Measurements from ENCODE around the gene TMEM225B. TPM values are rescaled to one million over a fixed set of nuclear protein-coding genes. Genes with fewer than 3 reads are reported as not detected.
A peak's percentile ranks its signal among the peaks of the same experiment; 100 is the strongest.
"Not testable (repeated sequence)": the region's sequence is repeated elsewhere in the genome, so short reads cannot be mapped to it uniquely, and the experiment has no call there.

The TMEM225B gene
- total and polyA plus RNA-seq, 4 donors = 0.31 to 1.4 (median 0.75) TPM

DNA sequence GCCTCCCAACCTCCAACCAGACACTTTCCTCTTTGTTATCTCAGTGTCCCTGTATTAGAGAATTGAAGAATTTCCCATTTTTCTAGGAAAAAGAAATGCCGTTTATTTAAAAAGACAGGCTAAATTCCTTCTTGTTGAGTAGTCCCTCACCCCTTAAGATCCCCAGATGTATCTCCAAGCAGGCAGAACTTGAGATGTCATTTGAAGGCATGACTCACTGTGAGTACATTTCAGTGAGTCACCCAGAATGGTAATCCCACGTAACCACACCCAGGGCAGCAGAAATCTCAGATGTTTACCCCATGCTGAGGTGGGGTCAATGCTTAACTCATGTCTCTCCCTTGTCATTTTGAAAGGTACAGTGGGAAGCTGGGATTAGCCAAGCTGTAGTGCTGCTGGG, 35.2 kb upstream of the TMEM225B start:
- Histone ChIP-seq H3K9ac (ENCODE audit: insufficient read depth in 1 of 2, low read length in 2 of 2) (no peak overlapping the region), H3K9me3 (ENCODE audit: control insufficient read depth in 4 of 4, insufficient read depth in 3 of 4, low read length in 3 of 4) (no peaks in the 10 kb centered on the region), H3K36me3 (ENCODE audit: control insufficient read depth in 4 of 4, insufficient read depth in 4 of 4, low read length in 4 of 4) (peaks cover 27 to 44% (median 34%) of the 10 kb centered on the region in 4 donors), H3K27me3 (ENCODE audit: control insufficient read depth in 3 of 3, insufficient read depth in 3 of 3, low read length in 2 of 3) (no peaks in the 10 kb centered on the region), H3K27ac (ENCODE audit: low read depth in 1 of 2, low read length in 1 of 2) (peak overlapping the region in 1 of 2 donors; percentile 77), H3K4me3 (no peak overlapping the region), H3K4me1 (ENCODE audit: control insufficient read depth in 5 of 5, insufficient read depth in 5 of 5, low read length in 5 of 5) (peaks cover 0 to 9% (median 8%) of the 10 kb centered on the region in 5 donors)
- TF ChIP-seq, protein P1, sequence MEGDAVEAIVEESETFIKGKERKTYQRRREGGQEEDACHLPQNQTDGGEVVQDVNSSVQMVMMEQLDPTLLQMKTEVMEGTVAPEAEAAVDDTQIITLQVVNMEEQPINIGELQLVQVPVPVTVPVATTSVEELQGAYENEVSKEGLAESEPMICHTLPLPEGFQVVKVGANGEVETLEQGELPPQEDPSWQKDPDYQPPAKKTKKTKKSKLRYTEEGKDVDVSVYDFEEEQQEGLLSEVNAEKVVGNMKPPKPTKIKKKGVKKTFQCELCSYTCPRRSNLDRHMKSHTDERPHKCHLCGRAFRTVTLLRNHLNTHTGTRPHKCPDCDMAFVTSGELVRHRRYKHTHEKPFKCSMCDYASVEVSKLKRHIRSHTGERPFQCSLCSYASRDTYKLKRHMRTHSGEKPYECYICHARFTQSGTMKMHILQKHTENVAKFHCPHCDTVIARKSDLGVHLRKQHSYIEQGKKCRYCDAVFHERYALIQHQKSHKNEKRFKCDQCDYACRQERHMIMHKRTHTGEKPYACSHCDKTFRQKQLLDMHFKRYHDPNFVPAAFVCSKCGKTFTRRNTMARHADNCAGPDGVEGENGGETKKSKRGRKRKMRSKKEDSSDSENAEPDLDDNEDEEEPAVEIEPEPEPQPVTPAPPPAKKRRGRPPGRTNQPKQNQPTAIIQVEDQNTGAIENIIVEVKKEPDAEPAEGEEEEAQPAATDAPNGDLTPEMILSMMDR (IDR thresholded peaks at IDR 0.05; ENCODE audit: control extremely low read depth, extremely low read depth) = no peak
- WGBS, 2 donors = 37 to 62% methylated on average over 2 of the region's 2 CpGs
- ATAC-seq (ENCODE audit: insufficient read depth, low FRiP score) (peak; percentile 4), DNase-seq (no peak)

- Histone ChIP-seq H3K4me3 (no peak overlapping the region), H3K9me3 (ENCODE audit: control insufficient read depth in 4 of 4, insufficient read depth in 3 of 4, low read length in 3 of 4) (no peaks in the 10 kb centered on the region), H3K4me1 (ENCODE audit: control insufficient read depth in 5 of 5, insufficient read depth in 5 of 5, low read length in 5 of 5) (peaks cover 0 to 9% (median 8%) of the 10 kb centered on the region in 5 donors), H3K27ac (ENCODE audit: low read depth in 1 of 2, low read length in 1 of 2) (no peak overlapping the region), H3K36me3 (ENCODE audit: control insufficient read depth in 4 of 4, insufficient read depth in 4 of 4, low read length in 4 of 4) (peaks cover 28 to 46% (median 33%) of the 10 kb centered on the region in 4 donors), H3K9ac (ENCODE audit: insufficient read depth in 1 of 2, low read length in 2 of 2) (no peak overlapping the region), H3K27me3 (ENCODE audit: control insufficient read depth in 3 of 3, insufficient read depth in 3 of 3, low read length in 2 of 3) (no peaks in the 10 kb centered on the region)
- DNase-seq (no peak), ATAC-seq (ENCODE audit: insufficient read depth, low FRiP score) (no peak)
- WGBS, 2 donors = 90 to 94% methylated on average over 10 of the region's 10 CpGs
- TF ChIP-seq, protein P1 (IDR thresholded peaks at IDR 0.05; ENCODE audit: control extremely low read depth, extremely low read depth) = no peak
Measured at GRCh38 chr7:99563650-99564049, 34.4 kb upstream of the TMEM225B start.

GRCh38 chr7:99568770-99569169, 29.3 kb upstream of the TMEM225B start:
- not testable (repeated sequence) for H3K9me3 ChIP-seq (ENCODE audit: control insufficient read depth in 4 of 4, insufficient read depth in 3 of 4, low read length in 3 of 4); ATAC-seq (ENCODE audit: insufficient read depth, low FRiP score); H3K9ac ChIP-seq (ENCODE audit: insufficient read depth in 1 of 2, low read length in 2 of 2); H3K4me1 ChIP-seq (ENCODE audit: control insufficient read depth in 5 of 5, insufficient read depth in 5 of 5, low read length in 5 of 5); DNase-seq; H3K4me3 ChIP-seq; H3K27me3 ChIP-seq (ENCODE audit: control insufficient read depth in 3 of 3, insufficient read depth in 3 of 3, low read length in 2 of 3); H3K27ac ChIP-seq (ENCODE audit: low read depth in 1 of 2, low read length in 1 of 2)
- H3K36me3 ChIP-seq (ENCODE audit: control insufficient read depth in 4 of 4, insufficient read depth in 4 of 4, low read length in 4 of 4) = peaks cover 10 to 39% (median 29%) of the 10 kb centered on the region in 4 donors
- 97% methylated on average over 7 of the region's 7 CpGs for WGBS, 2 donors

DNA sequence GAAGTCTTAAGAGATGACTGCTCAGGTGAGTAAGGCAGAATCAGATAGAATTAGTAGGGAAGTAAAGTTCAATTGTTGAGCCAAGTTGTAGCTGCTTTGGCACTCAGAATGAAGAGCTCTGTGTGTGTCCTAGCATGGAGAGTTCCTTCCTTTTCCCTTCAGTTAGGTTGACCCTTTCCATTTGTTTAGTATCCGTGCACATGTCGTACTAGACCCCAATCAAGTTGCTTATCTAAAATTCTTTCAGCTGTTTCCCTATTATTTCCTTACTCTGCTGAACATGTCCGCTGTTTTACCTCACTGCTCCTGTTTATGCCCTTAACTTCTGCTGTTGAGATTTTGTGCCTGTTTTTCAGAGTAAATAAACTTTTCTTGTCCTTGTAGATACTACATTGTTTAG, 26.3 kb upstream of the TMEM225B start:
- ATAC-seq (ENCODE audit: insufficient read depth, low FRiP score) = no peak
- TF ChIP-seq, protein P1 (IDR thresholded peaks at IDR 0.05; ENCODE audit: control extremely low read depth, extremely low read depth) = no peak

More for the DNA sequence above, 26.3 kb upstream of the TMEM225B start:
- Histone ChIP-seq H3K27me3 (ENCODE audit: control insufficient read depth in 3 of 3, insufficient read depth in 3 of 3, low read length in 2 of 3) (no peaks in the 10 kb centered on the region), H3K9me3 (ENCODE audit: control insufficient read depth in 4 of 4, insufficient read depth in 3 of 4, low read length in 3 of 4) (no peaks in the 10 kb centered on the region), H3K9ac (ENCODE audit: insufficient read depth in 1 of 2, low read length in 2 of 2) (no peak overlapping the region), H3K4me1 (ENCODE audit: control insufficient read depth in 5 of 5, insufficient read depth in 5 of 5, low read length in 5 of 5) (no peaks in the 10 kb centered on the region), H3K27ac (ENCODE audit: low read depth in 1 of 2, low read length in 1 of 2) (no peak overlapping the region), H3K4me3 (no peak overlapping the region), H3K36me3 (ENCODE audit: control insufficient read depth in 4 of 4, insufficient read depth in 4 of 4, low read length in 4 of 4) (peaks cover 0 to 29% (median 16%) of the 10 kb centered on the region in 4 donors)
- peak in 1 of 3 donors; percentile 29 for DNase-seq
- 73 to 93% methylated on average over 3 of the region's 3 CpGs for WGBS, 2 donors

All from lung (tissue), 12 donors.